Stimulated activated CD4-positive, alpha-beta T cell treated with anti-CD3 and anti-CD28 coated beads, TNF-alpha, amount 100 ng/mL, for 4 hours (primary cell): ENCODE results near the gene TAOK3.
A peak's percentile ranks its signal among the peaks of the same experiment; 100 is the strongest.
"Not testable (repeated sequence)": the region's sequence is repeated elsewhere in the genome, so short reads cannot be mapped to it uniquely, and the experiment has no call there.

Experiments
- DNase-seq, 3 experiments: peaks; one replicate each; pipeline ENCODE4 v3.0.0-alpha.2; 2020; ENCODE audit warnings: low read depth in 3 of 3

Gene TAOK3

GRCh38 chr12:118140825-118141224 is 231.9 kb downstream of the TAOK3 start:
- no peak for DNase-seq

DNA sequence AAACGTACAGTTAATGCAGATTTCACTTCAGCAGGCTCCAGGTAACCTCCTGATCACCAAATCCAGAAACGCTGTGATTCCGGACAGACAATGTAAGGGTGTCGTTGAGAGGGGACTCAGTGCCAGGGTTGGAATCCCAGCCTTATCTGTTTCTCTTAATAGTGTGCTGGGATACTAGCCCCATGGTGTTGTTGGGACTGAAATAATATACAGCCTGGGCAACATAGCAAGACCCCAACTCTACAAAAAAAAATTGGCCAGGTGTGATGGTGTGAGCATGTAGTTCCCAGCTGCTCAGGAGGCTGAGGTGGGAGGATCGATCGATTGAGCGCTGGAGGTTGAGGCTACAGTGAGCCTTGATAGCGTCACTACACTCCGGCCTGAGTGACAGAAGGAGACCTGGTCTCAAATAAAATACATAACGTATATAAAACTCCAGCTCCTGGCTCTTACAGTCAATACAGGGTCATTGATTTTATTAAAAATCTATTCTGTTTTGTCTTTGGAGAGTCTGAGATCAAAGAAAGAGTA is 235.5 kb downstream of the TAOK3 start:
- no peak for DNase-seq

- peak in 2 of 3 experiments; percentile 12 to 26 for DNase-seq
Observed at GRCh38 chr12:118136559-118137003, 236.1 kb downstream of the TAOK3 start.

- DNase-seq = peak; percentile 83 to 88 (median 84)
Observed at GRCh38 chr12:118135788-118136558, 236.7 kb downstream of the TAOK3 start, which contains the start of gene PEBP1. TSS of gene PEBP1 (plus strand) at chr12:118136124. CDS start at chr12:118136210, 86 bp downstream.

DNA sequence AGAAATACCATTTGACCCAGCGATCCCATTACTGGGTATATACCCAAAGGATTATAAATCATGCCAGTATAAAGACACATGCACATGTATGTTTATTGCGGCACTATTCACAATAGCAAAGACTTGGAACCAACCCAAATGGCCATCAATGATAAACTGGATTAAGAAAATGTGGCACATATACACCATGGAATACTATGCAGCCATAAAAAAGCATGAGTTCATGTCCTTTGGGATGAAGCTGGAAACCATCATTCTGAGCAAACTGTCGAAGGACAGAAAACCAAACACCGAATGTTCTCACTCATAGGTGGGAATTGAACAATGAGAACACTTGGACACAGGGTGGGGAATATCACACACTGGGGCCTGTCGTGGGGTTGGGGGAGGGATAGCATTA is 243.3 kb downstream of the TAOK3 start:
- DNase-seq = not testable (repeated sequence)

GRCh38 chr12:118127867-118128266 is 244.8 kb downstream of the TAOK3 start:
- no peak for DNase-seq

DNA sequence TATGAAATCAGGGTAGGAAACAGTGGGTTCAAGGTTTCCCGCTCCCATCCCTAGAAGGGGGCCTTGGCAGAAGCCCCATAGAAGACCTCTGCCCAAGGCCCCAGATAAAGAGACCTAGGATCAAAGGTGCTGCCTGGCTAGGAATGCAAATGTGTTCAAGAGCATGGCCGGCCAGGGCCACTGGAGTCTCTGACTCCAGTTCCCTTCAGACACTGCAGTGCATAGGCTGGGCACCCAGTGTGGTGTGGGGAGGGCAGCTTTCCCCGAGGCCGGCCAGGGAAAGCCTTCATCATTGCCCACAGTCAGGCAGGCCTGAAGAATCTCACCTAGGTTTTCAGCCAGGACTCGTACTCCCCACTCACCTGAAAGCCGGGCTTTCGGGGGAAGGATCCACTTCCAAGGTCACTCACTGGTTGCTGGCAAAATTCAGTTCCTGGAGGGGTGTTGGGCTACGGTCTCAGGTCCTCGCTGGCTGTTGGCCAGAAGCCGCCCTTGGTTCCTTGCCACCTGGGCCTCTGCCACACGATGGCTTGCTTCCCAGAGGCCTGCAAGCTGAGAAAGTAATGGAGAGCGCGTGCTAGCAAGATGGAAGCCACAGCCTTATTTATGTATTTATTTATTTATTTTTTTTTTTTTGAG is 246.5 kb downstream of the TAOK3 start:
- DNase-seq = no peak

DNA sequence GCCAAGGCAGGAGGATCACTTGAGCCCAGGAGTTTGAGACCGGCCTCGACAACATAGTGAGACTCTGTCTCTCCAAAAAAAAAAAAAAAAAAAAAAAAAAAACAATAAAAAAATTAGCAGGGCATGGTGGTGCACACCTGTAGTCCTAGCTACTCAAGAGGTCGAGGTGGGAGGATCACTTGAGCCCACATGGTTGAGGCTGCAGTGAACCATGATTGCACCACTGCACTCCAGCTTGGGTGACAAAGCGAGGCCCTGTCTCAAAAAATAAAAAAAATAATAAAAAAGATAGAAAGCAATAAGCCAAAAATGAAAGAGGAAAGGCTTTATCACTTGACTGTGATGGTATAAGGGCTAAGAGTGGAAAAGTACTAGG is 247.0 kb downstream of the TAOK3 start:
- DNase-seq = no peak

DNA sequence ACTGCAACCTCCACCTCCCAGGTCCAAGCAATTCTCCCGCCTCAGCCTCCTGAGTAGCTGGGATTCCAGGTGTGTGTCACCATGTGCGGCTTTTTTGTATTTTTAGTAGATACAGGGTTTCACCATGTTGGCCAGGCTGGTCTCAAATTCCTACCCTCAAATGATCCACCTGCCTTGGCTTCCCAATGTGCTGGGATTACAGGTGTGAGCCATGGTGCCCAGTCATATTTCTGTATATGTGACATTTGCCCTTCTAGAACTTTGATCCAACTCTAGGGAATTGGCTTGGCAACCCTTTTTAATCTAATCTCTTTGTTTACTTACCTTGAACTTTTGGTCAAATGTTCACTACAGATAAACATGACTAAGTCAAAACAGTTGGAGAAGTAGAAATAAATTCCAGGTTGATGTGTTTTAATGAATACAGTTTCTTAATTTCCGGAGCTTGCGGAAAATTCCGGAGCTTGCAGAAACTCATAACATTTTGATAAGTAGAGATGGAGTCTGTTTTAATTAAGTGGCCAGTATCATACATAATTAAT is 248.3 kb downstream of the TAOK3 start:
- DNase-seq = no peak

GRCh38 chr12:118122264-118122663 is 250.4 kb downstream of the TAOK3 start:
- no peak for DNase-seq

DNA sequence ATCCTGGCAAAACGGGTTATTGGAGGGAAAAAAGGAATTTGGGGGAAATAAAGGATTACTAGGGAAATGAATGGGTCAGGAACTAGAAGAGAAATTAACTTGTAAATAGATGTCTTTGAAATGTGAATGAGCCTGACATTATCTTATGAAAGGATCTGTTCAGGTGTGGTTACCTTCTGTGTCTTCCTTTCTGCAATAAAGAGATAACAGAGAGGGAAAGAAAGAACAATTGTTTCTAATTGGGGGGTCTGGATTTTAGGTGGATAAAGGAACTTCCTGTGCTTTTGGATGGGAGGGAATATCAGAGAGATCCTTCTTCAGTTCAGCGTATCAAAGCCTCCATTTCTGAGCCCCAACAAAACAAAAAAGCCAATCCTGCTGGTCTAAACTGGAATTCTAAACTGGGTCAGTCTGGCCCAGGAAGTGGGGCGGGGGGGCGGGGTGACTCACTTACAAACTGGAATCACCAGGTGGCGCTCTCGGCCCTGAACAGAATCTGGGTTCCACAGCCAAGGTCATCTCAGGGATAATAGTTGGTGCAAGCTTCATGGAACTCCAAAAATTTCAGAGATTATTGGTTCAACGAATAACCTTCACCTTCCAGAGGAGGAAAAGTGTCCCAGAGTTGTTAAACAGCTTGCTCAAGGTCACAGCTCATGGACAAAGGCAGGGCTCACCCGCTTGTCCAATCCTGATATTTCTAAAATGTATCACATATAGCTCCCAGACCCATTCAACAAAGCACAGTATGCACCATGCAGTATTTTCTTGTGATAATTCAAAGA is 251.9 kb downstream of the TAOK3 start:
- peak in 2 of 3 experiments; percentile 23 to 26 for DNase-seq

GRCh38 chr12:118119449-118119879 is 253.2 kb downstream of the TAOK3 start:
- DNase-seq = no peak

GRCh38 chr12:118109088-118109487 is 263.6 kb downstream of the TAOK3 start:
- no peak for DNase-seq

DNA sequence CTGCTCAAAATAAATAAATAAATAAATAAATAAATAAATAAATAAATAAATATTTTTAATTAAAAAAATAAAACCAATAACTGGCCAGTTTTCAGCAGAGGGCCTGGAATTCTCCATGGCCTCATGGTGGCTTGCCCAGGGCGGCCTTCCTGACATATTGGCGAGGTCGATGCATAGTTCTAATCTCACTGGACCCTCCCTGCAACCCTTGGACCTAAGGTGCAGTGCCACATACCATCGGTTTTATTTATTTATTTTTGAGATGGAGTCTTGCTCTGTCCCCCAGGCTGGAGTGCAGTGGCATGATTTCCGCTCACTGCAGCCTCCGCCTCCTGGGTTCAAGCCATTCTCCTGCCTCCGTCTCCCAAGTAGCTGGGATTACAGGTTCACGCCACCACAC is 265.0 kb downstream of the TAOK3 start:
- DNase-seq = no peak

- DNase-seq = no peak
Observed at GRCh38 chr12:118107011-118107410, 265.7 kb downstream of the TAOK3 start.

- DNase-seq = peak in 1 of 3 experiments; percentile 6
Observed at GRCh38 chr12:118103601-118104382, 268.9 kb downstream of the TAOK3 start, which contains the start of gene VSIG10. TSS of gene VSIG10 (minus strand) at chr12:118104011. CDS start at chr12:118103671, 340 bp downstream.

DNA sequence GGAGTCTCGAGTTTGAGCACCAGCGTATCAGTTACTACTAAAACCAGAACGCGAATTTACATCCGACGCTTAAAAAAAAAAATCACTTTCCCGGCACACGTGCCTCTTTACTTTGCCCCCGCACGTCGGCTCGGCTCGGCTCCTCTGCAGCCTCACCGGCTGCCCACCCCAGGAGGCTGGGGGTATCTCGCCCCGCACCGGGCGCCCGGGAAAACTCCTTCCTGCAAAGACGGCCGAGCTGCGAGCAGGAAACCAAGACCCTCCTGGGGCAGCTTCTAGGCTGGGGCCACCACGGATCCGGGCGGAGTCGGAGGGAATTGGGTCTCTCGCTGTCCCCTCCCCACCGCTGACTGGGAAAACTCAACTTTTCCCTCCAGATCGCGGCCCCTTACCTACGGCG is 269.5 kb downstream of the TAOK3 start:
- DNase-seq = no peak

DNA sequence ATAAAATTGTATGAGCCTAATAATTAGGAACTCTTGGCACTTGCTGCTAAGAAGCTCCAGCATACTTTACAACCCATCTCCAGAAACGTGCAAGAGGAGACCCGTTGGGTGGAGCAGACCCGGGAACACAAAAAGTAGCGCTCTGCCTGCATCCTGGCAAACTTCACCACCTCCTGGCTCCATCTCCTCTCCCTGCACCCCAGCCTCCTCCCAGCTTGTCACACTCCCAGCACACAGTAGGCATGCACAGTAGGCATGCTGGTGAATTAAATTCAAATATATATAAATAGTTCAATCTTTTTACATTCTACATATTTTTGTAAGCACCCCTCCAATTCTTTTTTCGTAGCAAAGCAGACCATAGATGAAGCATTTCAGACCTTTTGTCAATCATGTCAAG is 270.1 kb downstream of the TAOK3 start:
- DNase-seq = no peak

DNA sequence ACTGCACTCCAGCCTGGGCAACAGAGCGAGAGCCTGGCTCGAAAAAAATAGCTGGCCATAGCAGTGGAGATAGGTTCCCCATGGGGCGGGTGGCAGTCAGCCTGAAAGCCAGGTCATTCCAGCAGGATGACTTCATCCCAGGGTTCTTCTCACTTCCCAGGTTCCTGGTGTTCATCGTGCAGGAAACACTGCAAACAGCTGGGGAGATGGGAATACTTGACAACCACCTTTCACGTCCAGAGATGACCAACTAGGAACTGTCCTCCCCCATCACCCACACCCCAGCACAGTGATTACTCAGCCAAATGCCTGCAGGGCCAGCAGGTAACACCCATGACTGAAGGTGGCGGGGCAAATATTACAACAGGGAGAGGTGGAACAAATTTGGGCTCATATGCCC is 270.6 kb downstream of the TAOK3 start:
- DNase-seq = no peak

- no peak for DNase-seq
Observed at GRCh38 chr12:118101051-118101450, 271.7 kb downstream of the TAOK3 start.
